GM12865 (cell line): ENCODE results near the gene MRPL40.

Experiments used
- DNase-seq: peaks from one replicate; pipeline ENCODE4 v3.0.0; 2010; ENCODE audit warnings: low read depth
- H3K4me3 ChIP-seq: 2 replicates; pipeline ENCODE4 v1.5.1; 2011; ENCODE audit warnings: mild to moderate bottlenecking, low read depth, low read length, control low read depth
- TF ChIP-seq, protein P1 (sequence below): IDR thresholded peaks from 2 replicates; pipeline ENCODE4 v1.5.1; 2011; ENCODE audit warnings: low read length, control low read depth, low read depth, inconsistent platforms; ENCODE audit not compliant: insufficient read depth; ENCODE audit errors: missing control alignments

The MRPL40 gene

GRCh38 chr22:19393704-19394103 lies 38.6 kb upstream of the MRPL40 start:
- H3K4me3 ChIP-seq, result no peak overlapping the region
- TF ChIP-seq, protein P1, sequence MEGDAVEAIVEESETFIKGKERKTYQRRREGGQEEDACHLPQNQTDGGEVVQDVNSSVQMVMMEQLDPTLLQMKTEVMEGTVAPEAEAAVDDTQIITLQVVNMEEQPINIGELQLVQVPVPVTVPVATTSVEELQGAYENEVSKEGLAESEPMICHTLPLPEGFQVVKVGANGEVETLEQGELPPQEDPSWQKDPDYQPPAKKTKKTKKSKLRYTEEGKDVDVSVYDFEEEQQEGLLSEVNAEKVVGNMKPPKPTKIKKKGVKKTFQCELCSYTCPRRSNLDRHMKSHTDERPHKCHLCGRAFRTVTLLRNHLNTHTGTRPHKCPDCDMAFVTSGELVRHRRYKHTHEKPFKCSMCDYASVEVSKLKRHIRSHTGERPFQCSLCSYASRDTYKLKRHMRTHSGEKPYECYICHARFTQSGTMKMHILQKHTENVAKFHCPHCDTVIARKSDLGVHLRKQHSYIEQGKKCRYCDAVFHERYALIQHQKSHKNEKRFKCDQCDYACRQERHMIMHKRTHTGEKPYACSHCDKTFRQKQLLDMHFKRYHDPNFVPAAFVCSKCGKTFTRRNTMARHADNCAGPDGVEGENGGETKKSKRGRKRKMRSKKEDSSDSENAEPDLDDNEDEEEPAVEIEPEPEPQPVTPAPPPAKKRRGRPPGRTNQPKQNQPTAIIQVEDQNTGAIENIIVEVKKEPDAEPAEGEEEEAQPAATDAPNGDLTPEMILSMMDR, result no peak
- no peak for DNase-seq

- TF ChIP-seq, protein P1, result no peak
- no peak for DNase-seq
- H3K4me3 ChIP-seq, result no peak overlapping the region
Measured at GRCh38 chr22:19394274-19395050, 37.9 kb upstream of the MRPL40 start.

GRCh38 chr22:19395276-19395675 lies 37.1 kb upstream of the MRPL40 start:
- H3K4me3 ChIP-seq, result no peak overlapping the region
- no peak for DNase-seq
- TF ChIP-seq, protein P1, result no peak

DNA sequence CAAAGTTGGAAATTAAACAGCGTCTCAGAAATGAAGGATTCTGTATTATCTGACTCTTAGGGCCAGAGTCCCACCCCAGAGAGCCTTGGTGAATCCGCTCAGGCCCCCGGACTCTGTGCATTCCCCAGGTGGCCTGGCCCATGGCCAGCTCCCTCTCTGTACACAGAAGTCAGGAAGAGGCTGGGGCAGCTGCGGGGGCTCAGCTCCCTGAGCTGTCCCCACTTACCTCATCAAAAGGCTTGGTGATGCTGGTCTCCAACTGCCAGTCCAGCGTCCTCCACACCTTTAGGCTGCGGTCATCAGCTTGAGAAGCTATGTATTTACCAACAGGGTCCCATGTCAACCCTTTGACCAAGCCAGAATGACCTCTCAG lies 35.8 kb upstream of the MRPL40 start:
- DNase-seq, result no peak
- H3K4me3 ChIP-seq, result no peak overlapping the region
- TF ChIP-seq, protein P1, result no peak

GRCh38 chr22:19396934-19397733 lies 35.2 kb upstream of the MRPL40 start:
- TF ChIP-seq, protein P1, result no peak
- H3K4me3 ChIP-seq, result no peak overlapping the region
- DNase-seq, result no peak

DNA sequence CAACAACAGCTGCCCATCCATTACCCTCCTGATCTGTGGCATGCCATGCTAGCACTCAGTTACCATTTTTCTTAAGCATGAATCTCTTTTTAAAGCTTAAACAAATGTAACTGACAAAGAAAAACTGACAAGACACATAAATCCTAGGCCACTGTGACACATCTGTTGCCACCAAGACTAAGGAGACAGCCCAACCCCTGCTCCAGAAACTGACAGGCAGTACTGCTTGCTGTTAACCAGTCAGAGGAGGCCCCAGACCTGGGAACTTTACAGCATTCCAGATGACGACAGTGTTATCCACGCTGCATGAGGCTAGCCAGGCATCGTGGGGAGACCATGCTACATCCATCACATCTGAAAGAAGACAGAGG lies 34.6 kb upstream of the MRPL40 start:
- DNase-seq, result no peak
- TF ChIP-seq, protein P1, result no peak
- H3K4me3 ChIP-seq, result no peak overlapping the region
